Testis (tissue), 3 donors: ENCODE data around the gene NELFCD. TPM values are rescaled to one million over a fixed set of nuclear protein-coding genes. Genes with fewer than 3 reads are reported as not detected.

Source experiments
- DNase-seq: peaks from one replicate; pipeline ENCODE4 v3.0.0-alpha.2; 2019
- H3K27ac ChIP-seq, 2 donors: fragments of 200-600 bp; sonication (generic); one replicate each; pipeline ENCODE4 v1.5.1; 2019
- H3K27me3 ChIP-seq: fragments of 200-600 bp; sonication (generic); one replicate; pipeline ENCODE4 v1.5.1; 2019
- H3K36me3 ChIP-seq: fragments of 200-600 bp; sonication (generic); one replicate; pipeline ENCODE4 v1.5.1; 2017; ENCODE audit warnings: low read depth; ENCODE audit errors: missing control alignments
- H3K4me1 ChIP-seq: fragments of 200-600 bp; sonication (generic); one replicate; pipeline ENCODE4 v1.5.1; 2019
- H3K4me3 ChIP-seq, 2 donors: fragments of 200-600 bp; sonication (generic); one replicate each; pipeline ENCODE4 v1.5.1; 2017 to 2019
- H3K9me3 ChIP-seq: fragments of 200-600 bp; sonication (generic); one replicate; pipeline ENCODE4 v1.5.1; 2017
- CTCF ChIP-seq, 3 experiments: fragments of 450-650 bp in 2 of 3; fragments of 200-600 bp in 1 of 3; sonication (generic) in 1 of 3; IDR thresholded peaks; one replicate each; pipeline ENCODE4 v1.5.1; 2016 to 2019; ENCODE audit warnings: antibody characterized with exemption in 3 of 3, mild to moderate bottlenecking in 2 of 3, moderate library complexity in 1 of 3
- POLR2A ChIP-seq: fragments of 450-650 bp; IDR thresholded peaks from one replicate; pipeline ENCODE4 v1.6.1; 2017; ENCODE audit warnings: antibody characterized with exemption, mild to moderate bottlenecking, moderate library complexity
- WGBS, 2 donors: methylation state at CpG; one replicate each; pipeline ENCODE4 v1.1.5; 2018; 5-methylcytosine and 5-hydroxymethylcytosine counted together
- intact Hi-C: fragments of 100-400 bp; cut with DNase I; formaldehyde crosslinking; loops from one replicate; pipeline ENCODE4 v1.15.1; 2023; ENCODE audit warnings: low total_unique reads
- polyA plus RNA-seq: library from polyadenylated mRNA; stranded (reverse); fragments of 350-450 nt; fragmentation: Illumina TruSeq; extraction: RNeasy Lipid Tissue Mini Kit (QIAGEN cat#74804); gene quantifications from one replicate; pipeline ENCODE4 v1.2.3, GENCODE V29; 2014; ENCODE audit warnings: low read depth, low replicate concordance; ENCODE audit not compliant: insufficient read depth
- total RNA-seq, 2 donors: library from RNA; depleted of rRNA; stranded (reverse); fragments of >200 nt; gene quantifications; one replicate each; pipeline ENCODE4 v1.2.3, GENCODE V29; 2016

Gene NELFCD
- total and polyA plus RNA-seq, 3 donors from 2014 or later, result 103 to 123 (median 105) TPM

DNA sequence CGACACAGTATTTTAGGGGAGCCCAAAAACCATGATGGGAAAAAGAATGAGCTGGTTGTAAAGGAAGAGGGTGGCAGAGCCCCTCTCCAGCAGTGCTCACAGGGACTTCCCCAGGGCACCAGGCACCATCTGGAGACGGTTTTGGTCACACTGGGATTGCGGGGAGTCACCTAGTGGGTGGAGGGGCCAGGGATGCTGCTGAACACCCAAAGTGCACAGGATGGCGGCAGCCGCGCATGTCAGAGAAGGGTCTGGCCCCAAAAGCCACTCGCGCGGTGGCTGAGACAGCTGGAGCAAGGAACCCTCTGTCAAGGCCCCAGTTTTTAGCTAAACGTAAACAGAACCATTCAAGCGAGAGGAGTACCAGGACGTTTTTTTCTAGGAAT, 15.2 kb downstream of the NELFCD start:
- Histone ChIP-seq H3K27ac (no peak overlapping the region), H3K9me3 (no peaks in the 10 kb centered on the region), H3K36me3 (no peaks in the 10 kb centered on the region), H3K4me3 (no peak overlapping the region), H3K27me3 (no peaks in the 10 kb centered on the region), H3K4me1 (no peaks in the 10 kb centered on the region)
- DNase-seq, result no peak
- WGBS, 2 donors, result 93 to 94% methylated on average over 12 of the region's 12 CpGs
- TF ChIP-seq POLR2A (no peak), CTCF (IDR thresholded peaks at IDR 0.05) (no peak)
- intact Hi-C loops, result no loop called here

DNA sequence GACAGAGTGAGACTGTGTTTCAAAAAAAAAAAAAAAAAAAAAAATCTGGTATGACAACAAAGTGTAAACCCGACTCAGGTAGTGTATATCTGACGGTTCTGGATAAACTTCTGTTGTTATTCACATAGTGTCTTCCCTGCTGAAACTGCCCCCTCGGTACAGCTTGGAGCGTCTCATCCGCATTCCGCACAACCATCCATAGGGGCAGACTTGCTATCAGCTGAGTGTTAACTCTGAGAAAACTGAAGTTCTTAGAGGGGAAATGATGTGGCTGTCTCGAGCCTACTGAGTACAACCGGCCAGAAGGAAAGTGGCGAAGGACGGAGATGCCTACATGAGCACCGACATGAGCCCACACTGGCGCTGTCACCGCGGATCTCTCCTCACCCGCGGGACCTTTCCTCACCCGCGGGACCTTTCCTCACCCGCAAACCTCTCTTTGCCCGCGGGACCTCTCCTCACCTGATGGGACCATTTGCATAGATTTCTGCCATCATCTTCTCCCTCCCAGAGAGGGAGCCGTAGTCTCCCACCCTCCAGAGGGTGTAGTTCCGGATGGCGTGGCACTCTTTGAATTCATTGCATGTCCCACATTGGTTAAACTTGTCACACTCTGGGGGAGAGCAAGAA, 16.2 kb downstream of the NELFCD start:
- TF ChIP-seq POLR2A (no peak), CTCF (IDR thresholded peaks at IDR 0.05) (no peak)
- H3K4me1 ChIP-seq, result no peaks in the 10 kb centered on the region
- H3K9me3 ChIP-seq, result no peaks in the 10 kb centered on the region
- H3K4me3 ChIP-seq, result no peak overlapping the region
- 88 to 89% methylated on average over 24 of the region's 24 CpGs for WGBS, 2 donors
- H3K27ac ChIP-seq, result no peak overlapping the region
- no peak for DNase-seq
- no peaks in the 10 kb centered on the region for H3K36me3 ChIP-seq
- H3K27me3 ChIP-seq, result no peaks in the 10 kb centered on the region
- intact Hi-C loops, result no loop called here

DNA sequence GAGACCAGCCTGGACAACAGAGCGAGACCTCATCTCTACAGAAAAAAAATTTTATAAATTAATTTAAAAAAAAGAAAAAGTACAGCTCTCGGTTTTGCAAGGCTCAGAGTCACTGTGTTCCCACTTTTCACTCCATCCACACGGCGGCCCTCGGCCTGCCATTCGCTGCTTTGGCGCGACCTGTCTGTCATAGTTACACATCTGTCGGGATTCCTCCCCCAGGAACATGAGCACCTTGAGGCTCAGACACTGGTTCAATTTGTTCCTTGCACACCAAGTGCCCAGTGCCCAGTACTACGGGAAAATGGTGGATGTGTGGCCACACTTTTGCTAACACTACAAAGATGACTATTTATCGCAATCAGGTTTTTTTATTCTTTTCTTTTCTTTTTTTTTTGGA, 17.6 kb downstream of the NELFCD start:
- no peaks in the 10 kb centered on the region for H3K27me3 ChIP-seq
- no peak overlapping the region for H3K27ac ChIP-seq
- H3K4me3 ChIP-seq, result no peak overlapping the region
- WGBS, 2 donors, result 85 to 95% methylated on average over 11 of the region's 11 CpGs
- no peak for DNase-seq
- H3K4me1 ChIP-seq, result no peaks in the 10 kb centered on the region
- no peaks in the 10 kb centered on the region for H3K9me3 ChIP-seq
- H3K36me3 ChIP-seq, result no peaks in the 10 kb centered on the region
- TF ChIP-seq CTCF (IDR thresholded peaks at IDR 0.05) (no peak), POLR2A (no peak)
- intact Hi-C loops, result no loop called here

DNA sequence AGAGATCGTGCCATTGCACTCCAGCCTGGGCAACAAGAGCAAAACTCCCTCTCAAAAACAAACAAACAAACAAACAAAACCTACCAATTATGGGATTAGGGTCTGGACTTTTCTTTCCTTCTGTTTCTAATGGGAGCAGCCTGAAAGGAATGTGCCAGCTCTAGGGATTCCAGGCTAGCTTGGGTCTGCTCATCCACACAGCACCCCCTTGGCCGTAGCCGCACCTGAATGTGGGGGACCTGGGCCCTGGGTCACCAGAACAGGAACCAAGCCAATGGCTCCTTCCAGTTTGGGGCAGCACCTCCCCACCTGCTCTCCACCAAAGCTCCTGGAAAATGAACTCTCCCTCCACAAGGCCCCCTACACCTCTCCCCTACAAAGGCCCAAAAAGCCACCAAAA, 19.3 kb downstream of the NELFCD start:
- no peaks in the 10 kb centered on the region for H3K27me3 ChIP-seq
- H3K36me3 ChIP-seq, result no peaks in the 10 kb centered on the region
- WGBS, 2 donors, result 64 to 82% methylated on average over 1 to 3 of the region's 3 CpGs
- H3K9me3 ChIP-seq, result no peaks in the 10 kb centered on the region
- no peak for TF ChIP-seq POLR2A
- no peak for TF ChIP-seq CTCF (IDR thresholded peaks at IDR 0.05)
- no peaks in the 10 kb centered on the region for H3K4me1 ChIP-seq
- no peak overlapping the region for H3K27ac ChIP-seq
- H3K4me3 ChIP-seq, result no peak overlapping the region
- DNase-seq, result no peak
- intact Hi-C loops, result no loop called here

GRCh38 chr20:59001068-59001448, 20.0 kb downstream of the NELFCD start:
- intact Hi-C loops, result no loop called here
- WGBS, 2 donors, result 88 to 91% methylated on average over 12 to 13 of the region's 13 CpGs

More at GRCh38 chr20:59001068-59001448, 20.0 kb downstream of the NELFCD start:
- Histone ChIP-seq H3K9me3 (no peaks in the 10 kb centered on the region), H3K36me3 (no peaks in the 10 kb centered on the region), H3K27me3 (no peaks in the 10 kb centered on the region), H3K4me3 (no peak overlapping the region), H3K4me1 (peaks cover 2% of the 10 kb centered on the region), H3K27ac (no peak overlapping the region)
- TF ChIP-seq CTCF (IDR thresholded peaks at IDR 0.05), result no peak
- DNase-seq, result no peak
